HepG2 (cell line): ENCODE data around the gene PIK3C2B. TPM values are rescaled to one million over a fixed set of nuclear protein-coding genes. Genes with fewer than 3 reads are reported as not detected.

Experiments
- AFF4 ChIP-seq: sonication (generic); formaldehyde crosslinking; IDR thresholded peaks from 2 replicates; pipeline ENCODE4 v1.4.0; 2020; ENCODE audit warnings: missing genetic modification reagents
- CHD2 ChIP-seq: IDR thresholded peaks from 2 replicates; pipeline ENCODE4 v1.6.1; 2011; ENCODE audit warnings: low read depth, low read length, improper control_type of control experiment
- GABPA ChIP-seq, 2 experiments: IDR thresholded peaks; 2 replicates each; pipeline ENCODE4 v1.6.1; 2011 to 2016; ENCODE audit warnings: low read depth in 2 of 2, low read length in 1 of 2, missing biosample characterization in 1 of 2, missing genetic modification characterization in 1 of 2
- GATAD1 ChIP-seq: IDR thresholded peaks from 2 replicates; pipeline ENCODE4 v1.6.1; 2016; ENCODE audit warnings: missing genetic modification reagents, missing compliant biosample characterization
- KDM2A ChIP-seq: sonication (generic); formaldehyde crosslinking; IDR thresholded peaks from 2 replicates; pipeline ENCODE4 v1.4.0; 2020; ENCODE audit warnings: low read depth, missing genetic modification reagents, borderline replicate concordance
- MAX ChIP-seq: IDR thresholded peaks from 2 replicates; pipeline ENCODE4 v1.6.1; 2012; ENCODE audit warnings: inconsistent platforms
- MLXIP ChIP-seq: sonication (generic); formaldehyde crosslinking; IDR thresholded peaks from 2 replicates; pipeline ENCODE4 v1.9.0; 2021; ENCODE audit warnings: missing genetic modification reagents, borderline replicate concordance
- NRL ChIP-seq: sonication (generic); formaldehyde crosslinking; IDR thresholded peaks from 2 replicates; pipeline ENCODE4 v1.5.0; 2020; ENCODE audit warnings: missing genetic modification reagents, mild to moderate bottlenecking, moderate library complexity, borderline replicate concordance
- PAF1 ChIP-seq: IDR thresholded peaks from 2 replicates; pipeline ENCODE4 v1.6.1; 2016; ENCODE audit warnings: missing genetic modification reagents, missing compliant biosample characterization
- PCBP1 ChIP-seq: fragments of 200-400 bp; formaldehyde crosslinking; IDR thresholded peaks from 2 replicates; pipeline ENCODE4 v1.6.1; 2017; ENCODE audit warnings: mild to moderate bottlenecking, low read depth, low read length, borderline replicate concordance
- RNF219 ChIP-seq: sonication (generic); formaldehyde crosslinking; IDR thresholded peaks from 2 replicates; pipeline ENCODE4 v1.5.0; 2020; ENCODE audit warnings: mild to moderate bottlenecking, missing genetic modification reagents
- SNRNP70 ChIP-seq: fragments of 200-400 bp; formaldehyde crosslinking; IDR thresholded peaks from 2 replicates; pipeline ENCODE4 v1.6.1; 2017; ENCODE audit warnings: mild to moderate bottlenecking, low read depth, low read length, moderate library complexity
- THAP11 ChIP-seq: IDR thresholded peaks from 2 replicates; pipeline ENCODE4 v1.6.1; 2016; ENCODE audit warnings: missing biosample characterization, missing genetic modification reagents
- TOE1 ChIP-seq: sonication (generic); formaldehyde crosslinking; IDR thresholded peaks from 2 replicates; pipeline ENCODE4 v1.4.0; 2020; ENCODE audit warnings: mild to moderate bottlenecking, missing genetic modification reagents
- ZC3H13 ChIP-seq: sonication (generic); formaldehyde crosslinking; IDR thresholded peaks from 2 replicates; pipeline ENCODE4 v1.8.1; 2023; ENCODE audit warnings: mild to moderate bottlenecking, missing genetic modification reagents, moderate library complexity
- ZIK1 ChIP-seq: sonication (generic); formaldehyde crosslinking; IDR thresholded peaks from 2 replicates; pipeline ENCODE4 v1.5.0; 2020; ENCODE audit warnings: mild to moderate bottlenecking, low read depth, missing genetic modification reagents, borderline replicate concordance
- ZKSCAN8 ChIP-seq: IDR thresholded peaks from 2 replicates; pipeline ENCODE4 v1.6.1; 2016; ENCODE audit warnings: borderline replicate concordance, missing genetic modification reagents, missing compliant biosample characterization
- ZMYM4 ChIP-seq: sonication (generic); formaldehyde crosslinking; IDR thresholded peaks from 2 replicates; pipeline ENCODE4 v1.8.1; 2023; ENCODE audit warnings: mild to moderate bottlenecking, missing genetic modification reagents
- ZNF205 ChIP-seq: IDR thresholded peaks from 2 replicates; pipeline ENCODE4 v1.6.1; 2018; ENCODE audit warnings: missing biosample characterization, missing genetic modification reagents
- ZNF274 ChIP-seq: sonication (generic); formaldehyde crosslinking; IDR thresholded peaks from 2 replicates; pipeline ENCODE4 v1.5.1; 2020; ENCODE audit warnings: mild to moderate bottlenecking, missing genetic modification reagents
- ZNF382 ChIP-seq: sonication (generic); formaldehyde crosslinking; IDR thresholded peaks from 2 replicates; pipeline ENCODE4 v1.5.0; 2020; ENCODE audit warnings: missing genetic modification reagents, mild to moderate bottlenecking, borderline replicate concordance
- polyA plus RNA-seq, 8 experiments: library from polyadenylated mRNA; depleted of rRNA in 3 of 8; stranded (reverse) in 7 of 8; unstranded in 1 of 8; fragments of >200 nt; fragmentation: Illumina TruSeq in 4 of 8; extraction: Trizol in 4 of 8; gene quantifications; 2 replicates each; pipeline versions ENCODE4 v1.2.1 to v1.2.3, GENCODE V29; 2011 to 2016; ENCODE audit warnings: low read depth in 4 of 8, missing spikeins in 1 of 8, mixed read lengths in 1 of 8; ENCODE audit not compliant: insufficient read depth in 1 of 8
- total RNA-seq, 5 experiments: library from RNA; depleted of rRNA; stranded (reverse); fragments of >200 nt; fragmentation: Illumina TruSeq; extraction: Trizol; gene quantifications; 2 replicates each; pipeline ENCODE4 v1.2.3, GENCODE V29; 2016; ENCODE audit warnings: low read depth in 1 of 5

Gene PIK3C2B
- total and polyA plus RNA-seq, 2 of the 13 experiments (the other 11 are each of a cell fraction or from before 2014, with no cell fraction given) = 3.4 to 4.5 TPM

GRCh38 chr1:204506201-204506968, 11.8 kb upstream of the PIK3C2B start (continued):
- no peak for TF ChIP-seq AFF4 (CRISPR knock-in tag)
- no peak for TF ChIP-seq GABPA (IDR thresholded peaks at IDR 0.05; ENCODE audit: low read depth, low read length)
- 0 out of 2 replicates have a peak, but pooled peaks have one; percentile 25 for TF ChIP-seq GABPA (CRISPR knock-in tag; IDR thresholded peaks at IDR 0.05; ENCODE audit: low read depth)
- no peak for TF ChIP-seq RNF219
- no peak for TF ChIP-seq CHD2
- no peak for TF ChIP-seq MLXIP (CRISPR knock-in tag)
- TF ChIP-seq ZNF205 (CRISPR knock-in tag) = peak; percentile 58; the same call in 1 of the 2 replicates
- no peak for TF ChIP-seq NRL
- TF ChIP-seq GATAD1 (CRISPR knock-in tag) = no peak
- no peak for TF ChIP-seq ZKSCAN8 (CRISPR knock-in tag)
- TF ChIP-seq ZMYM4 = no peak
- 0 out of 2 replicates have a peak, but pooled peaks have one; percentile 12 for TF ChIP-seq THAP11 (CRISPR knock-in tag)
- no peak for TF ChIP-seq KDM2A (CRISPR knock-in tag)
- no peak for TF ChIP-seq PCBP1
- TF ChIP-seq PAF1 (CRISPR knock-in tag) = no peak
- no peak for TF ChIP-seq SNRNP70
- TF ChIP-seq ZIK1 (CRISPR knock-in tag) = no peak
- TF ChIP-seq ZNF274 (CRISPR knock-in tag) = no peak
- TF ChIP-seq TOE1 (CRISPR knock-in tag) = no peak
- peak; percentile 13 for TF ChIP-seq MAX
- TF ChIP-seq ZC3H13 (CRISPR knock-in tag) = no peak
- no peak for TF ChIP-seq ZNF382
